Inflammatory macrophage treated with lipopolysaccharide for 1 hour (primary cell): Measurements from ENCODE around the gene NPPC.
"Not testable (repeated sequence)": the region's sequence is repeated elsewhere in the genome, so short reads cannot be mapped to it uniquely, and the experiment has no call there.

Source experiments
- DNase-seq, 2 donors: peaks; one replicate each; pipeline ENCODE4 v3.0.0-alpha.2; 2020 to 2022

Gene NPPC, protein sequence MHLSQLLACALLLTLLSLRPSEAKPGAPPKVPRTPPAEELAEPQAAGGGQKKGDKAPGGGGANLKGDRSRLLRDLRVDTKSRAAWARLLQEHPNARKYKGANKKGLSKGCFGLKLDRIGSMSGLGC

DNA sequence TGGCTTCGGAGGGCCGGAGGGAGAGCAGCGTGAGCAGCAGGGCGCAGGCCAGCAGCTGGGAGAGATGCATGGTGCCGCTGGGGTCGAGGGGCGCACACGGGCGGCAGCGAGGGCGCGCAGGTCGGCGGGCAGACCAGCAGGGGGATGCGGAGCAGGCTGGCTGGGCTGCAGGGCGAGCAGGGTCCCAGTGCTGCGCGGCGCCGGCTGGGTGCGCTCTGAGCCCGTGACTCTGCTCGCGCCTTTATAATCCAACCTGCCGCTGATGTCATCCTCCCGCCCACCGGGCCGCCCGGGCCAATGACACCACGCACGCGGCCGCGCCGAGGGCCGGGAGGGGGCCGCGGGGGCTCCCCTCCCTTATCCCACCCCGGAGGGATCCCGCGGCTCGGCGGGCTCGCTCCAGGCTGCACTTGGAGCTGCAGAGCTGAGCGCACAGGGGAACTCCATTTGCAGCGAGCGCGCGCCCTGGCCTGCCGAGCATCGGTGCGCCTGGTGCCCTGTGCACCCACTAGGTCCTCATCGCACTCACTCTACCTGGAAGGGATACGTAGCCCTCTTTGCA, at the start of gene NPPC:
NPPC (minus strand) TSS at position 217 of the 562 bp plus-strand sequence; CDS start at position 70, 147 bp downstream.
- DNase-seq, result no peak

DNA sequence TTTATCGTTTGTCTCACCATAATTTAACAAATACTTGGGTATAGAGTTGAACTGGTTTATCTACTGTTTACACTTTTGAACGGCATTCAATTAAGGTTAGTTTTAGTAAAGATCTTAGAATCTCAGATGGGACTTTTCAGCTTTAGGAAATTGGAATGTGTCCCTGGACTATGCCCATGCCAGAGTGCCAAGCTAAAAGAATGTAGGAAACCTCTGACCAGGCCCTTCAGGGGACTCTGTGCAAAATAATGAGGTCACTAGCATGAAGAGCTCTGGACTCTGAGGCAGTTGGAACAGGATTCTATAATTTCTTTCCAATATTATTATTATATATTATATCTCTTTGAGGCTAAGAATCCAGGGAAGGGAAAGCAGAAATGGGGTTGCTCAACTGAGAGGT, 48.8 kb upstream of the NPPC start:
- no peak for DNase-seq

DNA sequence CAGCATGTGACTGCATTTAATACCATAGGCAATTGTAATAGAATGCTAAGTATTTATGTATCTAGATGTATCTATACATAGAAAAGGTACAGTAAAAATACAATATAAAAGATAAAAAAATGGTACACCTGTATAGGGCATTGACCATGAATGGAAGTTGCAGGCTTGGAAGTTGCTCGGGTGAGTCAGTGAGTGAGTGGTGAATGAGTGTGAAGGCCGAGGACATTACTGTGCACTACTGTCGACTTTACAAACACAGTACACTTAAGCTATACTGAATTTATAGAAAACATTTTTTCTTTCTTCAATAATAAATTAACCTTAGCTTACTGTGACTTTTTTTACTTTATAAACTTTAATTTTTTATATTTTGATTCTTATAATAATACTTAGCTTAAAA, 44.3 kb upstream of the NPPC start:
- no peak for DNase-seq

DNA sequence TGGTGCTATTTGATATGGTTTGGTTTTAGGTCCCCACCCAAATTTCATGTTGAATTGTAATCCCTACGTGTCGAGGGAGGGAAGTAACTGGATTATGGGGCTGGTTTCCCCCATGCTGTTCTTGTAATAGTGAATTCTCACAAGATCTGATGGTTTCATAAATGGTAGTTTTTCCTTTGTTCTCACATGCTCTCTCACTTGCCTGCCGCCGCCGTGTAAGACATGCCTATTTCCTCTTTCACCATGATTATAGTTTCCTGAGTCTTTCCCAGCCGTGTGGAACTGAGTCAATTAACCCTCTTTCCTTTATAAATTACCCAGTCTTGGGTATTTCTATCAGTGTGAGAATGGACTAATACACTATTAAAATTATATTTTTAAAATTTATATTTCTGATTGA, 42.6 kb upstream of the NPPC start:
- DNase-seq, result no peak

DNA sequence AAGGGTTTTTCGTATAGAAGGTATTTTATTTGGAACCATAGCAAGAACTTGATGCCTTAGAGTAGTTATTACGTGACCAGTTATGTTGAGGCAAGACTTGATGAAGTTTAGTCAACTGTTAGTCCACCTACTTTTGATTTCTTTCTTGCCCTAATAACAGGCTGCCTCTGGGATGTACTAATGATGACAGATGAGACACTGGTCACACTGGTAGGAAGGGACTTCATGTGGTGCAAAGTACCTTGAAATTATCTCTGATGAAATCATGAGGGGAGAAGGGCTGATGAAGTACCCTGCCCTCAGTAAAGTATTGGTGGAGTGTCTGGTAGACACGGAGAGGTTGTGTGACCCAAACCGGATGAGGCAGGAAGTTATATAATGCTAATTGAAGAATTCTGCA, 40.7 kb upstream of the NPPC start:
- DNase-seq, result no peak

DNA sequence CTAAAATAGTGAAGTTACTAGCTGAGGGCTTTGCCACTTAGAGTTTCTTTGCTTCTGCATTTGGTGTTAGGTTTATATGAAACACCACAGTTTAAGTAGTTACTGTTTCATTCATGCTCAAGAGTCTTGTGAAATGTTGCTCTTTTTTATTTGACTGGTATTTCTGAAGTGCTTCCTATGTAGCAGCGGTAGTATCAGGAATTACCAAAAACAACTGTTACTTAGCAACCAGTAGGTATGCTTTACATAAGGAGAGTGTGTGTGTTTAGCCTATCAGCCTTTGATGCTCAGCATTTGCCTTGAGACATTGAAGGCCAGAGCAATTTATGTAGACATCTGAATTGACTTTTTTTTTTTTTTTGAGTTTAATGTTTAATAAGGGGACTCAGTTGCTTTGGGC, 38.9 kb upstream of the NPPC start:
- DNase-seq, result peak; percentile 7 to 10

DNA sequence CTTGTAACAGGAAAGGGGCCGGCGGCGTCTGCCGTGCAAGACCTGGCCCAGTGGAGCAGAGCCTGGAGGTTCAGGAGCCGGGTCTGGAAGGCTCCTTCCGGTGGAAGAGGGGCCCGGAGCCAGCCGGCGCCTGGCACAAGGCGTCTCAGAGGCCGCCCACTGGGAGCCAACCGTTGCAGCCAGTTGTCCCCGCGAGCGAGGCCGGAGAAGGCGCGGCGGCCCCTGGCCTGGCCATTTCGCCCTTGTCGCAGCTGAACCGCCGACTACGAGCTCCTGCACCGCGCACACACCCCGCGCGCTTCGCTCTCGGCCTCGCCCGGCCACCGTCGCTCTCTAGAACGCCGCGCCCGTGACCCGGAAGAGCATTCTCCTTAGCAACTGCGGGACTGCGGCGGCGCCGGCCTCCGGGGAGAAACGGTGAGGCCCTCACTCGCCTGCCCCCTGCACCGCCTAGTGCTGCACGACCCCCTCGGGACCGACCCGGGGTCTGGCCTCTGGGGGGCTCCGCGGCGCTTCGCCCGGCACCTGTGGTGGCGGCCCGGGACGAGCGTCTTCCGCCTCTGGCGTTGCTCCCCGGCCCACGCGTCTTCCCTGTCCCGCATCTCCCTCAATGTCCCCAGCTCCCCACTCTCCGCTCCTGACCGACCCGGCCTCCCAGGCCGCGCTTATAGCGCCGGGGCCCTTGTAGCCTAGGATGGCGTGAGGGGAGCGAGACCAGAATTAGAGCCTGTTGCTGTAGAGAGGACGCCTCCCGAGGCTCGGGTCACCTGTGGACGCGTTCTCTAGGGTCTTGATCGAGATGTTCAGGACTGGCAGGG, 35.4 kb upstream of the NPPC start, which contains the start of gene DIS3L2:
DIS3L2 (plus strand) TSS at position 365 of the 818 bp plus-strand sequence. CDS start 53,215 bp downstream, outside the sequence.
- DNase-seq, result peak; percentile 65 to 80

DNA sequence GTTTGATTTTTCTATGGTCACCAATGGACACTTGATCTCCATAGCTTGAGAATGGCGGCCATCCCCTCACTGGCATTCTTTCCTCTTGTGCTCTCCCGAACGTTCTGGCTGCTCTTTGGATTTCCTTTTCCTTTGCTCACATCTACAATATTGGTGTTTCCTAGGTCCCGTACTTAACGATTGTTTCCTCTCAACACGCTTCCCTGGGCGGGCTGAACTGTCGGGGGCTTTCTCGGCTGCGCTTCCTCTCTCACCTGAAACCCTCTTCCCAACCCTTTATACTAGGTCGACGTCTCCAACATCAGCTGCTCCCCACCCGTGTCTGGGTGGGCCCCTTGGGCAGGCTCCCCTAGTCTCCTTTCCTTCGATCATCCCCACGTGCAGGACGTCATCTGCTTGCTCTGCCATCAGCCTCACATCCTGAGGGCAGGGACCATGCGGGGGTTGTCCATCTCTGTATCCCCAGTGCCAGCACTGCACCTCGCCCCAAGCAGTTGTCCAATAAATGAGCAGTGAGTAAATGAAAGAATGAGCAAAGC, 34.7 kb upstream of the NPPC start:
- DNase-seq, result no peak

DNA sequence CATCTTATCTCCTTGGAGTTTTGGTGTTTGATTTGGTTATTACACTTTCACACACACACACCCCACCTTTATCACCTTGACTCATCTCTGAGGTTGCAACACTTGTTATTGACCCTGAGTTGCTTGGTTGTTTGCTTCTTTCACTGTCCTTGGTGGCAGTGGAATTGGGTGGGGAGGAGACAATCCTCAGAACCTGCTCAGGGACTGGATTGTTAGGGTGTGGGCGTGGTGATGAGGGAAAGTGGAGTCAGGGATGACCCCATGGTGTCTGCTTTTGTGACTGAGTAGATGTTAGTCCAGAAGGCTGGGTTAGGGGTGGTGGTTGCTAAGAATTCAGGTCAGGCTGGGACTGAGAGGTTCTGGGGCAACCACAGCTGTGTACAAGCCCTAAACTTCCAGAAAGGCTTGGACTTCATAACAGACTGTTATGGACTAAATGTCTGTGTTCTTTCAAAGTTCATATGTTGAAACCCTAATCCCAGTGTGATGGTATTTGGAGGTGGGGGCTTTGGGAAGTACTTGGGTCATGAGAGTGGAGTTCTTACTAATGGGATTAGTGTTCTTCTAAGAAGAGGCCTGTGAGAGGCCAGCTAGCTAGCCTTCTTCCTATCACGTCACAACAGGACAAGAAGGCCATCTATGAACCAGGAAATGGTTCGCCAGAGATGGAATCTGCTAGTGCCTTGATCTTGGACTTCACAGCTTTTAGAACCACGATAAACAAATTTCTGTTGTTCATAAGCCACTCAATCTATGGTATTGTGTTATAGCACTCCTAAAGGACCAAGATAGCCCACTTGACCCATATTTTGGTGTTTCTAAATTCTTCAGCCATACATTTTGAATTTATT, 31.9 kb upstream of the NPPC start:
- no peak for DNase-seq

DNA sequence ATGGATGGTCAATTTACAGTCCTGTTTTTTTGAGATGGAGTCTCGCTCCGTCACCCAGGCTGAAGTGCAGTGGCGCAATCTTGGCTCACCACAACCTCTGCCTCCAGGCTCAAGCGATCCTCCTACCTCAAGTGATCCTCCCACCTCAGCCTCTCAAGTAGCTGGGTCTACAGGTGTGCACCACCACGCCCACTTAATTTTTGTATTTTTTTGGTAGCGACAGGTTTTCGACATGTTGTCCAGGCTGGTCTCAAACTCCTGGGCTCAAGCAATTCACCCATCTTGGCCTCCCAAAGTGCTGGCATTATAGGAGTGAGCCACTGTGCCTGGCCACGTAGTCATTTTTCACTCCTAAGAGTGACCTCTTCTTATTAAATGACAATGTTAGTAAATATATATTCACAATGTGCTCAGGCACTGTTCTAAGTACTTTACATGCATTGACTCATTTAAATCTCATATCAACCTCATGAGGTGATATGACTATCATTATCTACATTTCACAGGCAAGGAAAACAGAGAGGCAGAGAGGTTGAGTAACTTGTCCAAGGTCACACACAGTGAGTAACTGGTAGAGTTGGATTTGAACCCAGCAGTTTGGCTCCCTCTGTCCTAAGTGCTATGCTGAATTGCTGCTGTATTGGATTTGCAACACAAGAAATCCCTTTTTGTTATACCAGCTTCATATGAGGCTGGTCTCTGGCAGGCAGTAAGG, 29.7 kb upstream of the NPPC start:
- DNase-seq, result no peak

DNA sequence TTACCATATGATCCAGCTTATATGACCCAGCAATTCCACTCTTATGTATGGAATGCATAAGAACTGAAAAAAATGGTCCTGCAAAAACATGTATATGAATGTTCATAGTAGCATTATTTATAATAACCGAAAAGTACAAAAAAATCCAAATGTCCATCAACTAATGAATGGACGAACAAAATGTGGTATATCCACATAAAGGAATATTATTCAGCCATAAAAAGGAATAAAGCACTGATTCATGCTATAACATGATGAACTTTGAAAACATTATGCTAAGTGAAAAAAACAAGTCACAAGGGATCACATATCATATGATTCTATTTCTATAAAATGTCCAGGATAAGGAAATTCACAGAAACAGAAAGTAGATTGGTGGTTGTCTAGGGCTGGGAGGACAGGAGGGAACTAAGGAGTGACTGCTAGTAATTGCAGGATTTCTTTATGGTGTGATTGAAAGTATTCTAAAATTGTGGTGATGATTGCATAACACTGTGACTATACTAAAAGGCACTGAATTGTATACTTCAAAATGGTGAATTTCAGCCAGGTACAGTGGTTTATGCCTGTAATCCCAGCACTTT, 25.3 kb upstream of the NPPC start:
- DNase-seq, result peak; percentile 9 to 54

DNA sequence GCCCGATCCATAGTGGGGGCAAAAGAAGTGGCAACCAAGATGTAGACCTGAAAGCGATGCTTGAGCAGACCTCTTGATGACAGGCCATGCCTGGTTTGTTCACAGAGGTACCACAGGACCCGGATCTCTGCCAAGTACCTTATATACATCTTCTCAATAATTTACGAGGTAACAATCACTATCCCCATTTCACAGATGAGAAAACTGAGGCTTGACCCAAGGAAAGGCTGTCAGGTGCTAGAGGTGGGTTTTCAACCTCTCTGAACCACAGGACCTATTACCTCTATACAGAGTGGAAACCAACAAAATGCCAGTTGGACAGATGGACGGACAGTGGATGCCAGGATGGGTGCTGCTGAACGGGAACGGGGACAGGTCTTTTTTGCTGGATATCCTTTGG, 21.5 kb upstream of the NPPC start:
- no peak for DNase-seq

DNA sequence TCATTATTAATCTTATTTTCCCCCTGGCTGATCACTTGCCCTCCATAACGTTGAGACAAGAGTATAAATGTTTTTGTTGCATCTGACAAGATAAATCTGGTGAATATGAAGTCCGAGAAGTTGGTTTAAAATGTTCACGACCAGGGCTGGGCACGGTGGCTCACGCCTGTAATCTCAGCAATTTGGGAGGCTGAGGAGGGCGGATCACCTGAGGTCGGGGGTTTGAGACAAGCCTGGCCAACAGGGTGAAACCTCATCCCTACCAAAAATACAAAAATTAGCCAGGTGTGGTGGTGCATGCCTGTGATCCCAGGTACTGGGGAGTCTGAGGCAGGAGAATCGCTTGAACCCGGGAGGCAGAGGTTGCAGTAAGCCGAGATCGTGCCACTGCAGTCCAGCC, 20.9 kb upstream of the NPPC start:
- DNase-seq, result not testable (repeated sequence)

DNA sequence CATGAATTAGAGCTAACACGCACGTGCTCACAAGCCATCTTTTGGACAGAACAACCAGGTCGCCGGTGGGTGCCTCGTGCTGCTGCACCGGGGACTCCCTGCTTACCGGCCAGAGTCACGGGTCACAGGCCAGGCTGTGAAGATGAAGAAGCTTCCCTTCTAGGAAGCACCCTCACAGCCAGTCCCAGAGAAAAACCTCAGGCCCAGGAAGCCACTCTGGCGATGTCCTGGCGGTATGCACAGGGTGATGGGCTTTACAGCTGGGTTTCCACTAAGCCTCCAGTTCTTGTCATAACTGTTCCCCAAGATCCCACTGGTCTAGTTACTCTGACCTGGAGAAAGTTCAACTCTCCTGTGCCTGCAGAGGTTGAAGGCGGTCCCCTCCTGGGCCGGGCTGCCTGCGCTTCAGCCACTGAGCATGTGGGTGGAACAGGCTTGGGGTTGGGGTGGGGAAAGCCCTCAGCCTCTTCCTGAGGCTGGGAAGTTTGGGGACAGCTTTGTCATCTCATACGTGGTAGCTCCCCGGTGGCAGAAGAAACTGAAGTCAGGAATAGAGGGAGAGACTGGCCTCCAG, 20.1 kb upstream of the NPPC start:
- DNase-seq, result no peak

DNA sequence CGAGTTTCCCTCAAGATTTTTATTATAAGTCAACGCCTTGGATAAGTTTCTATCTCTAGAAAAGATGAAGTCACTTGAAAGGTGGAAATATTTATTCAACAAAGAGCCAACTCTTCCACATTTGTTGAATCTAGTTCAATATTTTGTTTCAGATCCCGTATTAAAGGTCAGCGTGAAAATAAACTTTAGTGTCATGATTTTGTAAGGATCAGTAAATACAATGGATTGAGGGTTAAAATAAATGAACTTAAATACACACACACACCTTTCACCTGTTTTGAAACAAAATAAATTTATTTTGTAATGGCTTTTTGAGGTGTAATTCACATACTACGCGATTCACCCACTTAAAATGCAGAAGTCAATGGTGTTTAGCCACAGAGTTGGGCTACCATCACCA, 16.0 kb upstream of the NPPC start:
- DNase-seq, result no peak

DNA sequence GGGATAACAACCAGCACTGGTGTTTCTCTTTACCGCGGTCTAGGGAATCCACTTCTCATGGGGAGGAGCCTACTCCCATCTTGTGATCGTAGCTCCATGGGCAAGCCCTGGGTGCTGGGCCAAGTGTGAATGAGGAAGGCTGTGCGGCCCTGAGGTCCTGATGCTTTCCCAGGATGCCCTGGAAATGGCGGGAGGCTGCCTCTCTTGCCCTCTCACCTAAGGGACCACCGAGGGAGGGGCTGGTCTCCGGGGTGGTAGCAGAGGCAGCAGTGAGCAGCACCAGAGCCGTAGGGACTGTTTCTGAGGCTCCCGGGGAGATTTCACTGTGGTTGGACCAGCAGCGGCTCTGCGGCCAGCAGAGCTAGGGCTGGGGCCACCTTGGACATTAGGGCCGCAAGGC, 15.5 kb upstream of the NPPC start:
- DNase-seq, result no peak

DNA sequence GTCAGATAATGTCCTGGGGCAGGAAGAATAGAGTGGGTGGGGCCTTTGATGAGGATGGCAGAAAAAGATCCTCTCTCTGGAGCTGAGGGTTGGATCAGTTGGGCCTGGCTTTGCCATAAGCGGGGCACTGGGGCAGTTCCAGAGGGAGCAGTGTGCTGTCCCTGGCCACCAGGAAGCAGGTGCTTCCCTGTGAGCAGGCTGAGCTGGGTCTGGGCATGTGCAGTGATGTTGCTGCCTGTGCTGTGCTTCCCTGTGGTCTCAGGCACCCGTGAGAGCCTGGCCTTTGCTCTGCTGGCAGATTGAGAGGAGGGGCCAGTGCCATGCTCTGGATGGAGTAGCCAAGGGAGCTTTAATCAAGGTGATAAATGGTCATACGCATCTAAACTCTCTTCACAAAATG, 14.6 kb upstream of the NPPC start:
- no peak for DNase-seq

DNA sequence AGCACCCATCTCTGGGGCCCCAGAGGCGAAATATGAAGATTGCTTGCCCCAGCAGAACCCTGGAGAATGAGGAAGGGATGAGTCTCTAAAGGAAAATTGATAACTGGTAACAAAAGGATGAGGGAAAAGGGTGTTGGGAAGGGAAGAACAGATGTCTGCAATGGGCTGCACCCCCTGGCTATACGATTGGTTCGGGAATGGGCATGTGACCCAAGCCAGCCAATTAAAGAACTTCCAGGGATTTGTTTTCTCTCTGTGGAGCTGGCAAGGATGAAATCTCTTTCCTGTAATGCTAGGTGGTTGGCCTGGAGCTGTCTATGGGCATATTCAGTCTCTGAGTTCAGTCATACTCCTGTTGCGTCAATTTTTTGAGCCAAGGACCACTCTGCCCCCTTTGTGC, 12.8 kb upstream of the NPPC start:
- no peak for DNase-seq

DNA sequence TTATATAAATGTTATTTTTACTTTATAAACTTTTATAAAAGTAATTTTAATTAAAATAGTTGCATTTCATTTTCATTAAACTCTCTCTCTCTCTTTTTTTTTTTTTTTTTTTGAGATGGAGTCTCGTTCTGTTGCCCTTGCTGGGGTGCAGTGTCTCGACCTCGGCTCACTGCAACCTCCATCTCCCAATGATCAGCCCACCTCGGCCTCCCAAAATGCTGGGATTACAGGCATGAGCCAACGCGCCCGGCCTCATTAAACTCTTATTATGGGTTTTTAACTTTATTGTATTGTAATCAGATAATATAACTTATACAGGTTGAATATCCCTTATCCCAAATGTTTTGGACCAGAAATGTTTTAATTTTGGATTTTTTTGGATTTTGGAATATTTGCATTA, 10.9 kb upstream of the NPPC start:
- DNase-seq, result no peak

DNA sequence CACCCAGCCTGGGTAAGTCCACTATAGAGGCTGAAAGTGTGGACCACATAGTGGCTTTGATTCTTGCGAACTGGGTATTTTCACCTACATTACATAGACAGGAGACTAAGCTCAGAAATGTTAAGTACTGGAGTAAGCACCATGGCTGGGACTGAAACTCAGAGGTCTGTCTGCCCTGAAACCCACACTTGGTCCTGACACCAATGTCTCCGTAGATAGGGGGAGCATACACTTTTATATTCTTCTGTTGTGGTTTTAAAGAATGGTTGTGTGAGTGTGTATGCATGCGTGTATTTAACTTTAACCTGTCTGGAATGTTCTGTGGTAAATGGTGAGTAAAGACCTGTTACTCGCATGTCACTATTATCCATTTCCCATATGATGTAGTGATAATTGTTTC, 10.3 kb upstream of the NPPC start:
- no peak for DNase-seq

DNA sequence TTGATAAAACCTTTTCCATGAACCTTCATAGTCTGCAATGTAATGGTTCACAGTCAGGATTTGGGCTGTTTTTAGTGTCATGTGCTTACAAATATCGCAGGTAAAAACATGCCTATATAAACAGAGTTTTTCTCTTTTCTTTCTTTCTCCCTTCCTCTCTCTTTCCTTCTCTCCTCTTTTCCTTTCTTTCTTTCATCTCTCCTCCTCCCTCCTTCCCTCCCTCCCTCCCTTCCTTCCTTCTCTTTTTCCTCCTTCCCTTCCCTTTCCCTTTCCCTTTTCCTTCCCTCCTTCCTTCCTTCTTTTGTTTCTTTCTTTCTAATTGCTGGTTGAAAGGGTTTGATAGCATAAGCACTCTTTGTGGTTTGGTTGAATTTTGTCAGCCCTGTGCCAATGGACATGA, 9.6 kb upstream of the NPPC start:
- no peak for DNase-seq

DNA sequence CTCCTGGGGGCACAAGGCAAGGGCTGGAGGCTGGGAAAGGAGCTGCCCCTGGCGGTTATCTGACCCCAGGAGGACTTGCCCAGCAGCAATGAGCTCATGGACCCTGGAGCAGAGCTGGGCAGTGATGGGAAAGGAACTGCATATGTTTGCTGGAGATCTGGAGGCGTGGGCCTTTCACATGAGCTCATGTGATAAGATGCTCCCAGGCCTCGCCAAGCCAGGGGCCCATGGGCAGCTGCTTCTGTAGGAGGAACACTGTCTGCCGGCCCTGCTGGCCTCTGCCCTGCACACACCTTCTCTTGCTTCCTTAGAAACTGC, 9.0 kb upstream of the NPPC start:
- DNase-seq, result no peak
